Measurements from ENCODE around the gene CNNM3.

- TF ChIP-seq, protein P1, sequence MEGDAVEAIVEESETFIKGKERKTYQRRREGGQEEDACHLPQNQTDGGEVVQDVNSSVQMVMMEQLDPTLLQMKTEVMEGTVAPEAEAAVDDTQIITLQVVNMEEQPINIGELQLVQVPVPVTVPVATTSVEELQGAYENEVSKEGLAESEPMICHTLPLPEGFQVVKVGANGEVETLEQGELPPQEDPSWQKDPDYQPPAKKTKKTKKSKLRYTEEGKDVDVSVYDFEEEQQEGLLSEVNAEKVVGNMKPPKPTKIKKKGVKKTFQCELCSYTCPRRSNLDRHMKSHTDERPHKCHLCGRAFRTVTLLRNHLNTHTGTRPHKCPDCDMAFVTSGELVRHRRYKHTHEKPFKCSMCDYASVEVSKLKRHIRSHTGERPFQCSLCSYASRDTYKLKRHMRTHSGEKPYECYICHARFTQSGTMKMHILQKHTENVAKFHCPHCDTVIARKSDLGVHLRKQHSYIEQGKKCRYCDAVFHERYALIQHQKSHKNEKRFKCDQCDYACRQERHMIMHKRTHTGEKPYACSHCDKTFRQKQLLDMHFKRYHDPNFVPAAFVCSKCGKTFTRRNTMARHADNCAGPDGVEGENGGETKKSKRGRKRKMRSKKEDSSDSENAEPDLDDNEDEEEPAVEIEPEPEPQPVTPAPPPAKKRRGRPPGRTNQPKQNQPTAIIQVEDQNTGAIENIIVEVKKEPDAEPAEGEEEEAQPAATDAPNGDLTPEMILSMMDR (IDR thresholded peaks at IDR 0.05) = no peak
- no peak for TF ChIP-seq POLR2A (IDR thresholded peaks at IDR 0.05)
These were observed 23.0 kb upstream of the CNNM3 start for GRCh38 chr2:96792772-96793749.

Data from adrenal gland (tissue), 5 donors.